Astrocyte (in vitro differentiated cells and primary cell): Measurements from ENCODE around the gene ANKRD18B. TPM values are rescaled to one million over a fixed set of nuclear protein-coding genes. Genes with fewer than 3 reads are reported as not detected.
A peak's percentile ranks its signal among the peaks of the same experiment; 100 is the strongest.

Experiments
- DNase-seq: peaks from one replicate; pipeline ENCODE4 v3.0.0-alpha.2; 2010; ENCODE audit warnings: low read depth
- FAIRE-seq: peaks from 2 replicates; lab custom pipeline; 2011; peaks lifted over from hg19 to GRCh38; lab: Jason Lieb, UNC
- H2AFZ ChIP-seq: 2 replicates; pipeline ENCODE4 v1.6.0; 2012; ENCODE audit warnings: low read depth, low read length, inconsistent platforms
- H3K27ac ChIP-seq: 2 replicates; pipeline ENCODE4 v1.5.1; 2011; ENCODE audit warnings: low read depth, low read length, inconsistent platforms
- H3K27me3 ChIP-seq: 2 replicates; pipeline ENCODE4 v1.6.0; 2011; ENCODE audit warnings: low read length, inconsistent platforms; ENCODE audit not compliant: insufficient read depth
- H3K36me3 ChIP-seq: 2 replicates; pipeline ENCODE4 v1.5.1; 2011; ENCODE audit warnings: low read length, inconsistent platforms; ENCODE audit not compliant: insufficient read depth
- H3K4me1 ChIP-seq: 2 replicates; pipeline ENCODE4 v1.5.1; 2011; ENCODE audit warnings: low read length, inconsistent platforms; ENCODE audit not compliant: insufficient read depth
- H3K4me2 ChIP-seq: 2 replicates; pipeline ENCODE4 v1.6.0; 2012; ENCODE audit warnings: low read length, inconsistent platforms
- H3K4me3 ChIP-seq: 2 replicates; pipeline ENCODE4 v1.5.1; 2011; ENCODE audit warnings: low read depth, mild to moderate bottlenecking, low read length, inconsistent platforms; ENCODE audit not compliant: insufficient read depth
- H3K79me2 ChIP-seq: 2 replicates; pipeline ENCODE4 v1.6.0; 2012; ENCODE audit warnings: mild to moderate bottlenecking, low read length, inconsistent platforms; ENCODE audit not compliant: insufficient read depth
- H3K9ac ChIP-seq: 2 replicates; pipeline ENCODE4 v1.6.0; 2012; ENCODE audit warnings: mild to moderate bottlenecking, low read length, inconsistent platforms
- H3K9me3 ChIP-seq: 2 replicates; pipeline ENCODE4 v1.5.1; 2012; ENCODE audit warnings: low read depth, mild to moderate bottlenecking, low read length, inconsistent platforms; ENCODE audit not compliant: insufficient read depth
- H4K20me1 ChIP-seq: 2 replicates; pipeline ENCODE4 v1.6.0; 2012; ENCODE audit warnings: low read length, inconsistent platforms; ENCODE audit not compliant: insufficient read depth
- H3K27ac Mint-ChIP-seq: one replicate; pipeline ENCODE4 v1.8.0; 2021; ENCODE audit warnings: mild to moderate bottlenecking, mixed read lengths; ENCODE audit not compliant: unreplicated experiment
- H3K27me3 Mint-ChIP-seq: one replicate; pipeline ENCODE4 v1.8.0; 2021; ENCODE audit warnings: low read depth, mixed read lengths; ENCODE audit not compliant: unreplicated experiment
- H3K36me3 Mint-ChIP-seq: one replicate; pipeline ENCODE4 v1.8.0; 2021; ENCODE audit warnings: low read depth, mixed read lengths; ENCODE audit not compliant: unreplicated experiment
- H3K4me1 Mint-ChIP-seq: one replicate; pipeline ENCODE4 v1.8.0; 2021; ENCODE audit warnings: low read depth, mixed read lengths; ENCODE audit not compliant: unreplicated experiment
- H3K4me3 Mint-ChIP-seq: one replicate; pipeline ENCODE4 v1.8.0; 2021; ENCODE audit warnings: mild to moderate bottlenecking, moderate library complexity, mixed read lengths; ENCODE audit not compliant: unreplicated experiment
- H3K9me3 Mint-ChIP-seq: one replicate; pipeline ENCODE4 v1.8.0; 2021; ENCODE audit warnings: mild to moderate bottlenecking, mixed read lengths; ENCODE audit not compliant: unreplicated experiment
- CTCF ChIP-seq: IDR thresholded peaks from 2 replicates; pipeline ENCODE4 v1.5.1; 2011; ENCODE audit warnings: low read depth, mild to moderate bottlenecking, inconsistent platforms, low read length, moderate library complexity; ENCODE audit not compliant: insufficient read depth
- EZH2 ChIP-seq: IDR thresholded peaks from 2 replicates; pipeline ENCODE4 v1.6.1; 2012; ENCODE audit warnings: mild to moderate bottlenecking, low read length, inconsistent platforms; ENCODE audit not compliant: insufficient read depth
- total RNA-seq: library from RNA; stranded (reverse); gene quantifications from 2 replicates; pipeline ENCODE4 v1.2.1, GENCODE V29; 2021

Gene ANKRD18B
- total RNA-seq, 1 donor from 2014 or later: 6.3 TPM

GRCh38 chr9:33619666-33620404, 95.8 kb downstream of the ANKRD18B start:
- H3K79me2 ChIP-seq: no peaks in the 10 kb centered on the region
- H3K4me1 Mint-ChIP-seq: peaks cover 28% of the 10 kb centered on the region
- no peak overlapping the region for H3K27ac ChIP-seq
- H3K4me2 ChIP-seq: no peak overlapping the region
- H3K27me3 Mint-ChIP-seq: peaks cover 3% of the 10 kb centered on the region
- FAIRE-seq: no peak
- no peak overlapping the region for H2AFZ ChIP-seq
- H4K20me1 ChIP-seq: no peaks in the 10 kb centered on the region
- H3K36me3 ChIP-seq: no peaks in the 10 kb centered on the region
- TF ChIP-seq CTCF: no peak
- TF ChIP-seq EZH2: no peak
- H3K4me3 Mint-ChIP-seq: peak overlapping the region; percentile 16
- peaks cover 3% of the 10 kb centered on the region for H3K27me3 ChIP-seq
- no peak overlapping the region for H3K4me3 ChIP-seq
- H3K9me3 Mint-ChIP-seq: no peaks in the 10 kb centered on the region
- H3K4me1 ChIP-seq: peaks cover 8% of the 10 kb centered on the region
- no peaks in the 10 kb centered on the region for H3K36me3 Mint-ChIP-seq
- H3K9me3 ChIP-seq: no peaks in the 10 kb centered on the region
- H3K27ac Mint-ChIP-seq: peak overlapping the region; percentile 94
- no peak overlapping the region for H3K9ac ChIP-seq
- DNase-seq: peak; percentile 83

GRCh38 chr9:33620738-33621439, 96.8 kb downstream of the ANKRD18B start:
- H3K36me3 ChIP-seq: no peaks in the 10 kb centered on the region
- peak; percentile 78 for DNase-seq
- peak overlapping the region; percentile 94 for H3K27ac Mint-ChIP-seq
- peak overlapping the region; percentile 37 for H3K4me2 ChIP-seq
- H3K36me3 Mint-ChIP-seq: no peaks in the 10 kb centered on the region
- no peak overlapping the region for H3K27ac ChIP-seq
- H3K4me1 Mint-ChIP-seq: peaks cover 28% of the 10 kb centered on the region
- peaks cover 8% of the 10 kb centered on the region for H3K4me1 ChIP-seq
- peak; percentile 26 for FAIRE-seq
- H3K4me3 Mint-ChIP-seq: no peak overlapping the region
- H3K4me3 ChIP-seq: no peak overlapping the region
- H3K9me3 Mint-ChIP-seq: no peaks in the 10 kb centered on the region
- no peaks in the 10 kb centered on the region for H3K9me3 ChIP-seq
- H4K20me1 ChIP-seq: no peaks in the 10 kb centered on the region
- H3K79me2 ChIP-seq: no peaks in the 10 kb centered on the region
- no peak for TF ChIP-seq EZH2
- TF ChIP-seq CTCF: no peak
- H2AFZ ChIP-seq: peak overlapping the region; percentile 6
- H3K9ac ChIP-seq: no peak overlapping the region
- H3K27me3 Mint-ChIP-seq: peaks cover 6% of the 10 kb centered on the region
- no peaks in the 10 kb centered on the region for H3K27me3 ChIP-seq

Other genes with a start within 250 kb of the ANKRD18B start
- gene NFX1, start 233.7 kb upstream of the ANKRD18B start, total RNA-seq: 26.7 and 27.8 TPM in 2 replicates
- 0.65 and 1.9 TPM in 2 replicates for gene AQP7, start 121.7 kb upstream of the ANKRD18B start, total RNA-seq
- 3.2 and 4.6 TPM in 2 replicates for gene AQP3, start 76.7 kb upstream of the ANKRD18B start, total RNA-seq
- gene NOL6, start 50.3 kb upstream of the ANKRD18B start, total RNA-seq: 57.2 and 60.1 TPM in 2 replicates